ENCODE results near the gene EME2.
A peak's percentile ranks its signal among the peaks of the same experiment; 100 is the strongest.

EME2 gene

DNA sequence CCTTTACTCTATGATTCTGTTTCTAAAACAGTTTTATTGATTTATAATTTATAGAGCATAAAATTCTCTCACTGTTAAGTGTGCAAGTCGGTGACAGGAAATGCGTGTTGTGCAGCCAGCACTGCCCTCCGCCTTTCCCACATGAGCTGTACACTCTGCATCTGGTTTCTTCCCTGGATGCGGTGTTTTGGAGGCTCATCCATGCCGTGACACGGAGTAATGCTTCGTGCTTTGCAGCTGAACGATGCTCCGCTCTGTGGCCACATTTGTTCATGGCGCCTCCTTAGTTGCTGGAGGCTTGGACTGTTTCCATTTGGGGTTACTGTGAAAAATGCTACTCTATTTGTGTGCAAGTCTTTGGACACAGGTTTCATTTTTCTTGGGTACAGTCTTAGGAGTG, 28.1 kb downstream of the EME2 start:
- DNase-seq (ENCODE audit: extremely low read depth, low read depth) = no peak
- TF ChIP-seq, protein P1, sequence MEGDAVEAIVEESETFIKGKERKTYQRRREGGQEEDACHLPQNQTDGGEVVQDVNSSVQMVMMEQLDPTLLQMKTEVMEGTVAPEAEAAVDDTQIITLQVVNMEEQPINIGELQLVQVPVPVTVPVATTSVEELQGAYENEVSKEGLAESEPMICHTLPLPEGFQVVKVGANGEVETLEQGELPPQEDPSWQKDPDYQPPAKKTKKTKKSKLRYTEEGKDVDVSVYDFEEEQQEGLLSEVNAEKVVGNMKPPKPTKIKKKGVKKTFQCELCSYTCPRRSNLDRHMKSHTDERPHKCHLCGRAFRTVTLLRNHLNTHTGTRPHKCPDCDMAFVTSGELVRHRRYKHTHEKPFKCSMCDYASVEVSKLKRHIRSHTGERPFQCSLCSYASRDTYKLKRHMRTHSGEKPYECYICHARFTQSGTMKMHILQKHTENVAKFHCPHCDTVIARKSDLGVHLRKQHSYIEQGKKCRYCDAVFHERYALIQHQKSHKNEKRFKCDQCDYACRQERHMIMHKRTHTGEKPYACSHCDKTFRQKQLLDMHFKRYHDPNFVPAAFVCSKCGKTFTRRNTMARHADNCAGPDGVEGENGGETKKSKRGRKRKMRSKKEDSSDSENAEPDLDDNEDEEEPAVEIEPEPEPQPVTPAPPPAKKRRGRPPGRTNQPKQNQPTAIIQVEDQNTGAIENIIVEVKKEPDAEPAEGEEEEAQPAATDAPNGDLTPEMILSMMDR (IDR thresholded peaks at IDR 0.05; ENCODE audit: low read depth, low read length) = no peak

DNA sequence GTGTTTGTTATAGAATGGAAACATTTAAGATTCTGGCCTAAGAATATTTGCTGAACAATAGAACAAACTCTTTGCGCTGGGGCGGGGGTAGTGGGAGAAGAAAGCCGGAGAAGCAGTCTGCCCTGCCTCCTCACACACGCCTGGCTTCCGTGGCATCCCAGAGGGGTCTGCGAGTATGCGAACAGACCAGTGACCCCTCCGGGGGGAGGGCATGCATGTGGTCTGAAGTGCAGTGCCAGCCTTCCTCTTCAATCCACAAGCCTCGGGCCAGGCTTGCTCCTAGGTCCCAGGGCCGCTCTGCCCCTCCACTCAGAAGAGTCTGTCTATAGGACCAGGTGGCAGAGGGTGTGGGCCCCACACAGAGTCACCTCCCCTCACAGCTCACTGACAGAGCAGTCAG, 35.0 kb downstream of the EME2 start:
- TF ChIP-seq, protein P1 (IDR thresholded peaks at IDR 0.05; ENCODE audit: low read depth, low read length) = no peak
- DNase-seq (ENCODE audit: extremely low read depth, low read depth) = no peak

DNA sequence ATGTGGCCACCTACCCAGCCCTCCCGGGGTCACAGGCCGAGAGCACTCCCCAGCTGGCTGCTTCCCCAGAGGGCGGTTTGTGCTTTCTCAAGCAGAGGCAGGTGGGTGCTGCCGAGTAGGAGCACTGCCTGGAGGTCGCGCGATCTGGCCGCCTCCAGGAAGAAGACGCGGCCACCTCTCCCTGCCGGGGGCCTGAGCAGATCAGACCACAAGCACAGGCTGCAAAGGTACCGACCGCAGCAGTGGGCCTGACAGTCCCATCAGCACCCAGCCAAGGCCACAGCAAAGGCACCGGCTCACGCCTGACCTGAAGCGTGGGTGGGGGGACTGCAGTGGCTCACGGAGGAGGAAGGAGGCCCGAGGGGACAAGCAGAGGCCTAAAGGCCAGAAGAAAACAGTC, 36.1 kb downstream of the EME2 start:
- TF ChIP-seq, protein P1 (IDR thresholded peaks at IDR 0.05; ENCODE audit: low read depth, low read length) = no peak
- no peak for DNase-seq (ENCODE audit: extremely low read depth, low read depth)

DNA sequence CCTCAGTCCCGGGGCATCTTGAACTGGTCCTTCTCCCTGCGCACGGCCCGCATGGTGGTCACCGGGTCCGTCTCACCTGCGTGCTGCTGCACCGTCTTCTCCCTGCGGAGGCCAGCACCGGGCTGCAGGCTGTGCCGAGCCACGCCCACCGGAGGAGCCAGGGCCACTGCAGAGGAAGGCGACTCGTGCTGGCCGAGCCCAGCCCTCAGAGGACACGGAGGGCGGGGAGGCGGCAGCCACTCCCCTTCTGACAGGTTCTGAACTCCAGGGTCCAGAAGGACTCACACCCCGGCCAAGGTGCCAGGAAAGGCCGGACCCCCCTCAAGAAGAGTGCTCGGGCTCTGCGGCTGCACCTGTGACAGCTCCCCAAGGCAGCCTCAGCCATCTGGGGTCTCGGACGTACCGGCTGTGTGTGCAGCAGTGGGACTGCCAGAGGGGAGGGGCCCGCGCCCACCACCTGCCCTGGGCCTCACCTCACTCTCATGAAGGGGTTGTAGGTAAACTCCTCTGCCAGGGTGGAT, 36.7 kb downstream of the EME2 start:
- no peak for DNase-seq (ENCODE audit: extremely low read depth, low read depth)
- TF ChIP-seq, protein P1 (IDR thresholded peaks at IDR 0.05; ENCODE audit: low read depth, low read length) = no peak

DNA sequence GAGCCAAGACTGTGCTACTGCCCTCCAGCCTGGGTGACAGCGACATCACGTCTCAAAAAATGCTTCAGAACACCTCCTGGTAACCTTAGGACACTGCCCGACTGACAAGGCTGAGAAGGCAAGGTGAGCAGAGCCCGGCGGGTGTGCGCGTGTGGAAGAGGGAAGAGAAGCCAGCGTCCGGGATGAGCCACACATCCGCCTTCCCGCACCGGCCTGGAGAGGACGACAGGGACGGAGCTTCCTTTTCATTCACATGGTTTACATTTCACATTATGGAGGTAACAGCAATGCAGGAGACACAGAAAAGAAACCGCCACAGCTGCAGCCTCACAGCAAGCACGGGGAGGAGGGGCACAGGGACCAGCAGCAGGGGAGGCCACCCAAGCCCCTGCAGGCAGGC, 37.5 kb downstream of the EME2 start:
- TF ChIP-seq, protein P1 (IDR thresholded peaks at IDR 0.05; ENCODE audit: low read depth, low read length) = no peak
- no peak for DNase-seq (ENCODE audit: extremely low read depth, low read depth)

DNA sequence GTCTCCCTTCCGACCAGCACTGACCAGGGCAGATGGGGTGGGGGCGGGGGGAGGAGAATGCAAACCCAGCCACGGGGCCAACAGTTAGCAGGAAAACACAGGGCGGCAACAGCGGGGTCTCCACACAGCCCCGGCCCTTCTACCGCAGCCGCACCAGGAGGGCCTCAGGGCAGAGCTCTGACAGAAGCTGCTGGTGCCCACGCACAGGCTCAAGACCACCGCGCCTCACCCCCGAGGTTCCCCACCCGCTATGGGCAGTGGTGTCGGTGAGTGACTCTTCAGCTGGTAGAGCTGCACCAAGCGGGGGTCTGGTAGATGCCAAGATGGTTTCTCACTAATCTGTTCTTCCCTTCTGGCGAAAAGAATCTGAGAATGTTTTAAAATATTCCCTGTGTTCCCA, 37.9 kb downstream of the EME2 start:
- no peak for DNase-seq (ENCODE audit: extremely low read depth, low read depth)
- TF ChIP-seq, protein P1 (IDR thresholded peaks at IDR 0.05; ENCODE audit: low read depth, low read length) = no peak

DNA sequence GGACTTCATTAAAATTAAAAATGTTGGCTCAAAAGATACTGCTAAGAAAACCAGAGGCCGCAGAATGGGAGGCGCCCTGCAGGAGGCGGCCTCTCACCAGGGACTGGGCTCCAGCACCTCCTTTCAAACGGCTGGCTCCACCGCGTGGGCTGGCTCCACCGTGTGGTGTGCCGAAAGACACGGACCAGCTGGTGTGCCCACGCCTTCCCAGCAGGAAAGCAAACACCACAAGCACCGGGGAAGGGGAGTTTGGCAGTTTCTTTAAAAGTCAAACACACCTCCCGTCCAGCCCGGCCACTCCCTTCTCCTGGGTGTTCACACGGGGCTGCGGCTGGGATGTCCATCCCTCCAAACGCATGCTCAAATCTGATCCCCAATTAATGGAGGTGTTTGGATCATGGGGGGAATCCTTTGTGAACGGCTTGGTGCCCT, 40.1 kb downstream of the EME2 start:
- TF ChIP-seq, protein P1 (IDR thresholded peaks at IDR 0.05; ENCODE audit: low read depth, low read length) = peak; percentile 55
- DNase-seq (ENCODE audit: extremely low read depth, low read depth) = peak; percentile 27
